HG03139 (cell line): ENCODE results near the gene OSBPL9.
"Not testable (repeated sequence)": the region's sequence is repeated elsewhere in the genome, so short reads cannot be mapped to it uniquely, and the experiment has no call there.

Experiments used
- ATAC-seq: cut with Tn5 transposase; IDR thresholded peaks from one replicate; pipeline ENCODE4 v1.9.1; 2021; ENCODE audit not compliant: unreplicated experiment

The OSBPL9 gene

DNA sequence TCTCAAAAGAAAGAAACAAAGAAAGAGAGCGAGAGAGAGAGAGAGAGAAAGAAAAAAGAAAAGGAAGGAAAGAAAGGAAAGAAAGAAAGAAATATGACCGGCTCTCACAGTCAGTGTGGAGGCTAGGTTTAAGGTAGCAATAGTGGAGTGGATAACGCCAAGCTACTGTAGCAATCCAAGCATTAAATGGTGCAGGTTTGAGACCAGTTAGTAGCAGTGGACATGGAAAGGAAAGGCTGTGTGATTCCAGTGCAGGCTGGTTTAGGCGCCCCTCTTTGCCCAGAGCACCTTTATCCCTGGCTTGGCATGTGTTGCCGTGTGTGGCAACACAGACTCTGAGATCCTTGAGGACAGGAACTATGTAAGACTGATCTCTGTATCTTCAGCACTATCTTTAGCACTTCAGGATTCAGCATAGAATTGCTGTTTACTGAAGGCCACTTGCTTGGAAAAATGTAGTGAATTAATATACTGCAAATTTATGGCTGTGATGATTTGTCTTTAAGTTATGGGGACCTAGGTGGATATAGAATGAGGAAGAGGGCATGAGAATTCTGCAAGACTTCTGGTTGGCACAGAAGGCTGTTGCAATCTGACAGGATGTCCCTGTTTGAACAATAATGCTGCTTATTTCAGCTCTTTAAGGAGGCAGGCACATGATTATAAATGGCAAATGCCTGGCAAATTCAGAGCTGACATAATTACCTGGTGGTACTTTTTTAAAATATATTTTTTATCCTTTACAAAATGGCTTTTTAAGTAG is 10.8 kb upstream of the OSBPL9 start:
- no peak for ATAC-seq

DNA sequence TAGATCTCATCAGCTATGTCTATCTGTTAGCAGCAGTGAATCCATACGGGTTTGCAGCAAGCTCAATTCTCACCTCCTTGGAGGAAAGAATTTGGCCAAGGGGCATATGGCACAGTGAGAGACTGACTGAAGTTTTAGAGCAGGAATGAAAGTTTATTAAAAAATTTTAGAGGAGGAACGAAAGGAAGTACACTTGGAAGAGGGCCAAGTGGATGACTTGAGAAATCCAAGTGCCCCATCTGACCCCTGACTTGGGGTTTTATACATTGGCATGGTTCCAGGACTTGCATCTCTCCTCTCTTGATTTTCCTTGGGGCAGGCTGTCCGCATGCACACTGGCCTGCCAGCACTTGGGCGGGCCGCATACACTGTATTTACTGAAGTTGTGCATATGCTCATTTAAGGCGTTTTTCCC is 9.2 kb upstream of the OSBPL9 start:
- ATAC-seq = no peak

DNA sequence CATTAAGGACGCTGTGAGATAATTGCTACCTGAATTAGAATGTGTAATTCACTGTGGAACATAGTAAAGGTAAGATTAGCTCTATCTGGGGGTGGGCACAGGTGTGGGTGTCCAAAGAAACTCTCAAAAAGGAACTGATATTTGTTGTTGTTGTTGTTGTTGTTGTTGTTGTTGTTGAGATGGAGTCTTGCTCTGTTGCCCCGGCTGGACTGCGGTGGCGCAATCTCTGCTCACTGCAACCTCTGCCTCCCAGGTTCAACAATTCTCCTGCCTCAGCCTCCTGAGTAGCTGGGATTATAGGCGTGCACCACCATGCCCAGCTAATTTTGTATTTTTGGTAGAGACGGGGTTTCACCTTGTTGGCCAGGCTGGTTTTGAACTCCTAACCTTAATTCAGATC is 6.8 kb upstream of the OSBPL9 start:
- ATAC-seq = not testable (repeated sequence)

DNA sequence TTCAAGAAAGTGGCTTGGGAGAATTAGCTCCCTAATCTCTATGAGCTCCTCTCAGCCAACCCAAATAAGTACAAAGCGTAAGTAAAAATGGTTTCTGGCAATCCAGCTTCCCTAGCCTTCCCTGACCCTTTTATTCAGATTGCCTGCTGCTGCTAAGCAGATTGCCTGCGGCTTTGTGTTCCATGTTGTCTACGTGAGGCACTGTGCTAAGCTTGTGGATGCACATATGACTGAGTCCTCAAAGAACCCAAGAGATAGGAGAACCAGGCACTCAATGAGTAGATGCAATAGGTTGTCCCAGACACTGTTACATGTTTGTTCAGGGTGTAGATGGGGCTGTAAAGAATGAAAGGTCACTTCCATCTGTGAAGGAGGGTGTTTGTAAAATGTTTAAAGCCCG is 6.3 kb upstream of the OSBPL9 start:
- no peak for ATAC-seq

DNA sequence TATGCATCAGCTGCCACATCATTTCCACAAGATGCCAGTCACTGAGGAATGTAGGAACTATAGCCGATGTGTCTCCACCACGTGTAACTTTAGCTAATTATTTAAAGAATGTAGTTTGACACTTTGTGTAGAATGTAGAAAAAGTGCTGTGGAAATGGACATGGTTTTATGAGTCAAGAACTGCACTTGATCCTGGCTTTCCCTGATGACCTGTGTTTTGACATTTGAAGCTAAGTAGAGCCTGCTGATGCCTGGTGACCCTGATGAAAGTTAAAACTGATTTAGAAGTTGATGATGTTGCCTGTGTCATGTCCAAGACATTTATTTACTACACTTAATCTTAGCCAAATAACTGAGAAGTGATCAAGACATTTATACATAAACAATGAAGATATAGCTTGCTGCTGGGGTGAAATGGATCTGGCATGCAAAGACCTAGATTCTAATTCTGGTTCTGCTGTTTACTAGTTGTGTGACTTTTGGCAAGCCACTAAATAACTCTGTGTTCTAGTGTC is 4.4 kb upstream of the OSBPL9 start:
- no peak for ATAC-seq

DNA sequence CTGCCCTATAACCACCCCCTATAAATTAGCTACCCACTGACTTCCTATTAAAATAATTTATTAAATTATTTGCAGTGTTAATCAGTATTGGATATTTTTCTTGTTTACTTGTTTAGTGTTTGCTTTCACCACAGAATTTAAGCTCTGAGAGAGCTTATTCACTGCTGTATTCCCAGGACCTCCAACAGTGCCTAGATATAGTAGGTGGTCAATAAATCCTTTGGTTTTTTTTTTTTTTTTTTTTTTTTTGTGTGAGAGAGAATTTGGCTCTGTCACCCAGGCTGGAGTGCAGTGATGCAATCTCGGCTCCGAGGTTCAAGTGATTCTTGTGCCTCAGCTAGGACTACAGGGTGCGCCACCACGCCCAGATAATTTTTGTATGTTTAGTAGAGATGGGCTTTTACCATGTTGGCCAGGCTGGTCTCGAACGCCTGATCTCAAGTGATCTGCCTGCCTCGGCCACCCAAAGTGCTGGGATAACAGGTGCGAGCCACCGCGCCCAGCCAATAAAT is 1.1 kb upstream of the OSBPL9 start:
- no peak for ATAC-seq

DNA sequence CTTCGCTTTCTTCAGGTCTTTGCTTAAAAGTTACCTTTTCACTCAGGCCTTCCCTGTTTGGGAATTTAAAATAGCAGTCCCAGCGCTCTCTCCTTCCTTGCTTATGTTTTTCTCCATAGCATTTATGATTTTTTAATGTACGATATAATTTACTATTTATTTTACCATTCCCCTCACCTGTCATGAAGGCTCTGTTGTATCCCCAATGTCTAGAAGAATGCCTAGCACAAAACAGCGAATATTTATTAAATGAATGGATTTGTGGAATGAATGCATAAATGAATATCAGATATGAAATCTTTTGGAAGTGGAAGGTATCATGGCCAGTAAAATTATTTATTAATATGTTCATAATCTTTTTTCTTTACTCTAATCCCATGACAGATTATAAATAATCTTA is 402 bp upstream of the OSBPL9 start:
- ATAC-seq = no peak

DNA sequence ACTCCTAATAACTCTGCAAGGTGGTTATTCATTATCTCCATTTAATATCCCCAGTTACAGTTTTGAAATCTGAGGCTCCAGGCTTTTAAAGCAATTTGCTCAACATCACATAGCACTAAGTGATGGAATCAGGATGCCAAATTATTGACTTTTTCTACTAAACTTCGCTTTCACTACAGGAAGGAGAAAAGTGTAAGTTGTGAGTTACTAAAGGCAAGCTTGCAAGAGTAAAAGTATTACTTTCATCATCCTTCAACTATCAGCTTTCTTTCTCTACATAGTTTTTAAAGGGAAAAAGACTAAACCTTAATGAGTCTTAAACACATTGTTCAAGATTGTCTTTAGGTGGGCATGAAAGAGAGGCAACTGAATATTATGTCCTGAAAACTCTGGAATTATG is 1.8 kb downstream of the OSBPL9 start:
- no peak for ATAC-seq

DNA sequence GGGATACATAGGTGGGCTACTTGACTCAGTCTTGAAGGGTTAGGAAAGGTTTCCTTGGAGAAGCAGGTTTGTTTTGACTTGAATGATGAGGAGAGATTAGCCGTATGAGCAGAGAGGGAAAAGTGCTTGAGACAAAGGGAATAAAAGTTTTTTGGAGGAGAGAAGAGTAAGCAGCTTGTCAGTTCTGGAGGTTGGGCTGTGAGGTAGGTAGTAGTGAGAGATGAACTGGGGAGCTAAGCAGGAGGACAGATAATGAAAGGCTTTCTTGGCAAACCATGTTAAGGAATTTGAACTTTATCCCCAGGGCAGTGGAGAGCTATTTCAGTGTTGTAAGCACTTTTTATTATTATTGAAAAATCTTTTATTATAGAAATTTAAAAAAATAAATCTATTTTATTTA is 3.6 kb downstream of the OSBPL9 start:
- ATAC-seq = no peak

DNA sequence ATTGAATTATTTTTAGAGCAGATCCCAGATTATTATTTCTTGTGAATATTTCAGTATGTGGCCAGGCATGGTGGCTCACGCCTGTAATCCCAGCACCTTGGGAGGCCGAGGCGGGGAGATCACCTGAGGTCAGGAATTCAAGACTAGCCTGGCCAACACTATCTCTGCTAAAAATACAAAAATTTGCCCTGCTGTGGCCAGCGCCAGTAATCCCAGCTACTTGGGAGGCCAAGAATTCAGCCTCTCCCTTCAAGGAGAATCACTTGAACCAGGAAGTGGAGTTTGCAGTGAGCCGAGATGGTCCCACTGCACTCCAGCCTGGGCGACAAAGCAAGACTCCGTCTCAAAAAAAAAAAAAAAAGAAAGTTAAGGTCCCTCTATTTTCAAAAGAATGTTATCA is 4.3 kb downstream of the OSBPL9 start:
- ATAC-seq = no peak

DNA sequence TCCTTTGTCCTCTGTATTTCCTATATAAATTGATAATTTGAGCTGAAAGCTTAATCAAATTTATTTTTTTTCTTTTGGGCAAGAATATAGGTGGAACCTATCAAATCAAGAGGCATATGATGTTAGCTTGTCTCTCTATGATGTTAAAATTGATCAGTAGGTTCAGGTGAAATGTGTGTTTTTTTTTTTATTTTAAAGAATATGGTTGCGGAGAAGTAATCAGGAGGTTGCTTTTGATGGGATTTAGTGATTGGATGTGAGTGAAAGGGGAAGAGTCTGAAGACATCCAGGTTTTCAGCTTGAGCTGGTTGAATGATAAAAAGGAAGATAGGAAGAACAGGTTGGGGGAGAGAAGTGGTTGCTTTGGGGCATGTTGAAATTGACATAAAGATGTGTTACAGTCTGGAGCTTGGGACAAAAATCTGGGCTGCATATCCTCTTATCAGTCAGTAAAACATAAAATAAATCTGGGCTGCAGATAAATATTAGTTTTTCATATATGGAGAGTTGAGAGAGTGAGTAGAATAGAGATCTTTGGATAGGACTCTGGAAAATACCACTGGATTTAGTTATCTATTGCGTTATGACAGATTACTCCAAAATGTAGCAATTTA is 5.1 kb downstream of the OSBPL9 start:
- no peak for ATAC-seq

DNA sequence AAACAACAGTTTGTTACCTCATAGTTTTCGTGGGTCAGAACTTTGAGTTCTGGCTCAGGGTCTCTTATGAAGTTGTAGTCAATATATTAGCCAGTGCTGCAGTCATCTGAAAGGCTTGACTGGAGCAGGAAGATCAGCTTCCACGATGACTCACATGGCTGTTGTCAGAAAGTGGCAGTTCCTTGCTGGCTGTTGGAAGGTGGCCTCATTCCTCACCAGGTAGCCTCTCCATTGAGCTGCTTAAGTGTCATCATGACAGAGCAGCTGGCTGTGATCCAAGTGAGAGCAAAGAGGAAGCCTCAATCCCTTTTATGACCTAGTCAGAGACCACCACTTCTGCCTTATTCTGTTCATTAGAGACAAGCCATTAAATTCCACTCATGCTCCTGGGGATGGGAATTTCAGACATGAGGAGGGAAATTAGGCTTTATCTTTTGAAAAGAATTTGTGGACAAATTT is 5.6 kb downstream of the OSBPL9 start:
- no peak for ATAC-seq

DNA sequence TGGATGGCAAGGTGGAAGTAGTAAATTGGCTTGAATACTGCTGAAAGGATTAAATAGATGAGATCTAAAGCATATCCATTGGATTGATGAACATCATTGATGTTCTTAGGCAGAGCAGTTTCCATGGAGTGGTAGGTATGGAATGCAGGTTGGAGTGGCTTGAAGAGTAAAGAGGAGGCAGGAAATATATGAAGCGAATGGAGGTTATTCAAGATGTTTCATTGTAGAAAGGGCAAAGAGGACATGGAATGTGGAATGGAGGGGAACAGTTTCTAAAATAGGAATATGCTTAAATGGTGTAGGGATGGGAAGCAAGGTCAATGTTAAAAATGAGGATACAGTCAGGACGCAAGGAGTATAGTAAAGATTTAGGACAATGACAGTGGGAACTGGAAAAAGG is 6.1 kb downstream of the OSBPL9 start:
- no peak for ATAC-seq

DNA sequence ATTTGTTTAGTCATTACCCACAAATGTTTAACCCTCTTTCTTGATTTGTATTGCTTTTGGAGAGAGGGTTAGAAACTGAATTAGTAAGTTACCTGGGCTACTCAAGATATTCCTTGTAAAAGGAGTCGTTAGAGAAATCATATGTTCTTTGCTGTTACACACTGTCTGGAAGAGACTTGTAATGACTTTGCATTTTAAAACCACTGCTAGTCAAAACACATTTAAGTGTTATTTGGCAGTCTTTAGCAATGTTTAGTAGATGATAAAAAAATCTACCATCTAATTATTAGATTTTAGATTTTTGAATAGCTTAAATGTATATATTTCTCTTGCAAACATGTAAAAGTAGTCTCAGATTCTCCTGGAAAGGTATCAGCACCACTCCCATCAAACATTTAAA is 6.6 kb downstream of the OSBPL9 start:
- ATAC-seq = no peak

DNA sequence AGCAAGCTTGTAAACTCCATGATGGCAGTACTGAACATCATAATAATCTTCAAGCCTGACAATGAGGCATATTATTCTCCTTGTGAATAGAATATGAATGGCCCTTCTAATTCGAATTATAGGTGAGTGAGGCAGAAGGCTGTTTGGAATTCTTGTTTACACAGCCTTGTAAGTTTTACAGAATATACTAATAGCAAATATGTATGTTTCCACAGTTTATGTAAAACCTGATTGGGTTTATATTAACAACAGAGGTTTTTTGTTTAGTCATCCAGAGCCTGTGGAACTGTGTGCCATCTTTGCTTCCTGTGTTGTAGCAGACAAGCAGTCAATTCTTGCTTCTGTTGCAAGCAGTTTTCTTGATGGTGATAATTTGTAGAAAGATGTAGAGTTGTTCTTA is 8.0 kb downstream of the OSBPL9 start:
- no peak for ATAC-seq

DNA sequence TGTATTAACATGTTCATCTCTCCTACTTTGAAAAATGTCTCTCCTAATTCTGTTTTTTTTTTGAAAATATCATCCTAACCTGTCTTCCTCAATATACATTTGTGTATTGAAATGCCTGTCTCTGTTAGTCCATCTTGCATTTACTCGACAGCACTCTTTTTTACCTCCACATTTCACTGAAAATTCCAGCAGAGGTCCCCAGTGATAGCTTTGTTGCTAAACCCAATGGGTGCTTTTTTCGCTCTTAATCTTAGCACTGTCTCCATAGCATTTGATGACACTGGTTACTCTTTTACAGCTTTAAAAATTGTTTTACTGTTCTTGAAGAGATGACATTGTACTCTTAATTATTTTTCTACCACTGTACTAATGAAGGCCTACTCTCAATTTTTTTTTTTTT is 10.8 kb downstream of the OSBPL9 start:
- ATAC-seq = no peak

DNA sequence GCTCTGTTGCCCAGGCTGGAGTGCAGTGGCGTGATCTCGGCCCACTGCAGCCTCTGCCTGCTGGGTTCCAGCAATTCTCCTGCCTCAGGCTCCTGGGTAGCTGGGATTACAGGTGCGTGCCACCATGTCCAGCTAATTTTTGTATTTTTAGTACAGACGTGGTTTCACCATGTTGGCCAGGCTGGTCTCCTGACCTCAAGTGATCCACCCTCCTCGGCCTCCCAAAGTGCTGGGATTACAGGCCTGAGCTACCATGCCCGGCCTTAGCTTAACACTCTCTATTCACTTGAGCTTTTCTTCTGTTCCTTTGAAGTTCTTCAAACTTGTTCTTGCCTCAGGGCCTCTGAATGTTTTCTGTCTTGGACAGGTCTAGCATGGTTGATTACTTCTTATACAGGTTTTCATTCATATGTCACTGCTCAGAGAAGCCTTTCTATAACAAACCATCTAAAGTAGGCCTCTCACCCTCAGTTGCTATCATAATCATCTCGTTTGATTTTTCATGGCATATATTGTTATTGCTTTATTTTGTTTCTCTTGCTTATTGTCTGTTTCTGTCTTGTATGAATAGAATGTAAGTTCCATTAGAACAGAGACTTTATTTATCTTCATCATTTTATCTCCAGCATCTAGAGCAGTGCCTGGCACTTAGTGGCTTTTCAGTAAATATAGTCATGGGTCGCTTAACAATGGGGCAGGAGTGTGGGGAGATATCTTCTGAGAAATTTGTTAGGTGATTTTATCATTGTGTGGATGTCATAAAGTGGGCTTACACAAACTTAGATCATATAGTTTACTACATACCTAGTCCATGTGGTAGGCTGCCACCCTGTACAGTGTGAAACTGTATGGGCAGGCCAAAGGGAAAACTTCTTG is 12.1 kb downstream of the OSBPL9 start:
- ATAC-seq = no peak

DNA sequence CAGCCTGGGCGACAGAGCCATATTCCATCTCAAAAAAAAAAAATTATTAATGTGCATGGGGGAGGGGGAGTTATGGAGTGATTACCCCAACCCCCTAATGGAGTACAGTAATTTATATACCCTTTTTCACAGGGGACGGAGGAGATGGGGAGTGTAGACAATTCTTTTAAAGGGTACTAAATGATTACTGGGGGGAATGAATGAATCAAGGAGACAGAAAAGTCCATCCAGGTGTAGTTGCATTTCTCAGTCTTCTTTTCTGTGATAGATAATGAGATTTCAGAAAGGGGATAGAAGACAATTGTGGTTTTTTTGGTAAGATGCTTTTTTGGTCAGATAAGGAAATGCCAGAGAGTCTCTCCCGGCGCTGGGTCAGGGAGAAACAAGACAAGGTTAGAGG is 13.0 kb downstream of the OSBPL9 start:
- ATAC-seq = no peak

DNA sequence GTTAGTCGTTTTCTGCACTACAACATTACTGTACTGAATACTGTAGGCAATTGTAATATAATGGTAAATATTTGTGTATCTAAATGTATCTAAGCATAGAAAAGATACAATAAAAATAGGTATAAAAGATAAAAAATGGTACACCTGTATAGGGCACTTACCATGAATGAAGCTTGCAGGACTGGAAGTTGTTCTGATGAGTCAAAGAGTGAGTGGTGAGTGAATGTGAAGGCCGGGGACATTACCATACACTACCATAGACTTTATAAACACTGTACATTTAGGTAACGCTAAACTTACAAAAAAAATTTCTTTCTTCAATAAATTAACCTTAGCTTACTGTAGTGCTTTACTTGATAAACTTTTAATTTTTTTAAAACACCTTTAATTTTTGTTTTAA is 13.5 kb downstream of the OSBPL9 start:
- ATAC-seq = no peak

DNA sequence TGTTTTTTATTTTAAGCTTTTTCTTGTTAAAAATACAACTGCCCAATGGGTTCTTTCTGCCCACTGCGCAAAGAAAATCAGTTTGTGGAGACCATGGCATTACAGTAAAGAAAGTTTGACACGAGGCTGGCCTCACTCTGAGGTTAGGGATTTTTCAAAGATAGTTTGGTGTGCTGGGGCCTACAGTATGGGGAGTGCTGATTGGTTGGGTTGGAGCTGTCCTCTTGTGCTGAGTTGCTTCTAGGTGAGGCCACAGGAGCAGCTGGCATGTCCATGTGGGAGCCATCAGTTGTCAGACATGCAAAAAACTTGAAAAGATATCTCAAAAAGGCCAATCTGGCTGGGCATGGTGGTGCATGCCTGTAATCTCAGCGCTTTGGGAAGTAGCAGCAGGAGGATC is 14.0 kb downstream of the OSBPL9 start:
- ATAC-seq = no peak

DNA sequence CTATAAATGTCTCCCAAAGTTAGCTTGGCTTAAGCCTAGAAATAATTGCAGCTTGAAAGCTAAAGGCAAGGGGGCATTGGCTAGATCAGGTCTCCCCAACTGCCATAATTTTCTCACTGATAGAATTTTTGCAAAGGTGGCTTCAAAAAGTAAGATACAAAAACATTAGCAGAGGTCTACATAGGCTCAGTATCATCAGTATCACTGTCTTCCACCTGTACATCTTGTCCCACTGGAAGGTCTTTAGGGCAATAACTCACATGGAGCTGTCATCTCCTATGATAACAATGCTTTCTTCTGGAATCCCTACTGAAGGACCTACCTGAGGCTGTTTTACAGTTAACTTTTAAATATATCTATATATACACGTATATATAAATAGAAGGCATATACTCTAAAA is 14.9 kb downstream of the OSBPL9 start:
- ATAC-seq = no peak
